K562 (cell line): ENCODE results near the gene NAGS. TPM values are rescaled to one million over a fixed set of nuclear protein-coding genes. Genes with fewer than 3 reads are reported as not detected.

Experiments
- ATAC-seq: fragments of 200-7000 bp; cut with Tn5 transposase; 3 replicates; pipeline ENCODE4 v1.9.1; 2020; ENCODE audit warnings: moderate library complexity
- BruUV-seq: library from RNA; stranded (reverse); fragments of 400-500 nt; replicated peaks from 2 replicates; lab custom pipeline; 2021; lab: Mats Ljungman, UMichigan
- CTCF ChIA-PET: fragments of 300-600 bp; formaldehyde crosslinking; extraction: SDS; loops from one replicate; lab custom pipeline; 2021; ENCODE audit warnings: low intra/inter-chr PET ratio; lab: Yijun Ruan, JAX
- POLR2A ChIA-PET: fragments of 300-600, 350-650 bp; sonication (Branson Sonifier 250); formaldehyde crosslinking; extraction: SDS; loops from one replicate; lab custom pipeline; 2021; ENCODE audit warnings: antibody characterized with exemption, inconsistent platforms; lab: Yijun Ruan, JAX
- DNase-seq, 4 experiments: peaks; one replicate each; pipeline versions ENCODE4 v3.0.0 to v3.0.0-alpha.2; 2011 to 2018; ENCODE audit warnings: low spot score in 3 of 4, mixed read lengths in 3 of 4; ENCODE audit errors: extremely low read depth in 1 of 4
- FAIRE-seq: peaks from 2 replicates; lab custom pipeline; 2011; peaks lifted over from hg19 to GRCh38; lab: Jason Lieb, UNC
- H2AFZ ChIP-seq: 2 replicates; pipeline ENCODE4 v1.6.0; 2011; ENCODE audit warnings: low read depth, low read length, control low read depth, inconsistent platforms
- H3K27ac ChIP-seq: fragments of 200-600 bp; 3 replicates; pipeline ENCODE4 v1.8.0; 2011; ENCODE audit warnings: low read depth, mild to moderate bottlenecking, control low read depth, inconsistent platforms, low read length, moderate library complexity, mixed read lengths; ENCODE audit errors: extremely low read depth
- H3K27me3 ChIP-seq, 2 experiments: fragments of 300-600 bp in 1 of 2; 2 replicates in 1 of 2; 3 replicates in 1 of 2; pipeline versions ENCODE4 v1.6.0 to v1.8.0; 2011; ENCODE audit warnings: inconsistent platforms in 2 of 2, low read length in 2 of 2, mild to moderate bottlenecking in 1 of 2, mixed read lengths in 1 of 2, moderate library complexity in 1 of 2; ENCODE audit not compliant: control insufficient read depth in 2 of 2, insufficient read depth in 2 of 2
- H3K36me3 ChIP-seq: fragments of 300-600 bp; 3 replicates; pipeline ENCODE4 v1.8.0; 2011; ENCODE audit warnings: mild to moderate bottlenecking, low read length, inconsistent platforms; ENCODE audit not compliant: control insufficient read depth, insufficient read depth
- H3K4me1 ChIP-seq, 2 experiments: fragments of 200-600 bp in 1 of 2; replicated peaks in 1 of 2; 2 replicates in 1 of 2; 3 replicates in 1 of 2; pipeline versions ENCODE4 v1.5.1 to v1.8.0; 2011; ENCODE audit warnings: inconsistent platforms in 2 of 2, low read length in 2 of 2, mild to moderate bottlenecking in 1 of 2, mixed read lengths in 1 of 2, moderate library complexity in 1 of 2; ENCODE audit not compliant: control insufficient read depth in 2 of 2, insufficient read depth in 2 of 2
- H3K4me2 ChIP-seq: 2 replicates; pipeline ENCODE4 v1.6.1; 2011; ENCODE audit warnings: low read length, control low read depth, inconsistent platforms, mixed read lengths; ENCODE audit not compliant: insufficient read depth
- H3K4me3 ChIP-seq: fragments of 200-600 bp; sonication (generic), shearing (Covaris generic); 2 replicates; pipeline ENCODE4 v1.5.1; 2016; ENCODE audit warnings: control low read depth, inconsistent platforms
- H3K79me2 ChIP-seq: fragments of 200-600 bp; 3 replicates; pipeline ENCODE4 v1.8.0; 2011; ENCODE audit warnings: low read length, inconsistent platforms; ENCODE audit not compliant: control insufficient read depth, insufficient read depth
- H3K9ac ChIP-seq, 2 experiments: 2 replicates each; pipeline versions ENCODE4 v1.6.0 to v1.6.1; 2011; ENCODE audit warnings: low read depth in 2 of 2, low read length in 2 of 2, control low read depth in 1 of 2, inconsistent platforms in 1 of 2, mild to moderate bottlenecking in 1 of 2, mixed read lengths in 1 of 2; ENCODE audit not compliant: insufficient read depth in 1 of 2
- H3K9me1 ChIP-seq: one replicate; pipeline ENCODE4 v1.6.0; 2011; ENCODE audit warnings: inconsistent platforms, mild to moderate bottlenecking, low read length, moderate library complexity; ENCODE audit not compliant: control insufficient read depth, insufficient read depth
- H3K9me3 ChIP-seq: replicated peaks from 2 replicates; pipeline ENCODE4 v1.5.1; 2011; ENCODE audit warnings: low read depth, low read length, inconsistent platforms; ENCODE audit not compliant: control insufficient read depth, insufficient read depth
- H4K20me1 ChIP-seq: replicated peaks from 2 replicates; pipeline ENCODE4 v1.6.1; 2011; ENCODE audit warnings: low read length, inconsistent platforms, mixed read lengths; ENCODE audit not compliant: control insufficient read depth, insufficient read depth
- CHD4 ChIP-seq: fragments of 200-600 bp; sonication (generic); IDR thresholded peaks from 3 replicates; pipeline ENCODE4 v1.6.1; 2012; ENCODE audit warnings: low read depth, mild to moderate bottlenecking, mixed read lengths, low read length, inconsistent platforms; ENCODE audit not compliant: insufficient read depth, insufficient replicate concordance, poor library complexity, severe bottlenecking
- DLX4 ChIP-seq: fragments of 250-450 bp; sonication (Bioruptor Pico); IDR thresholded peaks from 2 replicates; pipeline ENCODE4 v1.6.1; 2021; ENCODE audit warnings: mild to moderate bottlenecking
- HSF4 ChIP-seq: fragments of 250-450 bp; sonication (Bioruptor Pico); IDR thresholded peaks from 2 replicates; pipeline ENCODE4 v2.1.2; 2022; ENCODE audit warnings: mild to moderate bottlenecking, moderate library complexity, borderline replicate concordance
- MBD2 ChIP-seq: sonication (generic); IDR thresholded peaks from 2 replicates; pipeline ENCODE4 v1.6.1; 2016; ENCODE audit warnings: low read depth, borderline replicate concordance
- NFATC3 ChIP-seq: fragments of 450-650 bp; IDR thresholded peaks from 2 replicates; pipeline ENCODE4 v1.6.1; 2017; ENCODE audit warnings: mild to moderate bottlenecking
- PRPF4 ChIP-seq: fragments of 200-400 bp; formaldehyde crosslinking; IDR thresholded peaks from one replicate; pipeline ENCODE4 v1.6.1; 2017; ENCODE audit warnings: low read length, low read depth, mild to moderate bottlenecking; ENCODE audit not compliant: insufficient read depth, poor library complexity, severe bottlenecking
- REST ChIP-seq, 2 experiments: fragments of 450-650 bp; formaldehyde crosslinking in 1 of 2; IDR thresholded peaks; 2 replicates each; pipeline versions ENCODE4 v1.4.0 to v1.6.1; 2014 to 2020; ENCODE audit warnings: mild to moderate bottlenecking in 2 of 2, borderline replicate concordance in 1 of 2, low read depth in 1 of 2
- SRSF3 ChIP-seq: fragments of 200-400 bp; formaldehyde crosslinking; IDR thresholded peaks from 2 replicates; pipeline ENCODE4 v1.6.1; 2016; ENCODE audit warnings: mild to moderate bottlenecking, low read length, moderate library complexity; ENCODE audit not compliant: insufficient read depth
- TCF7 ChIP-seq: sonication (generic); IDR thresholded peaks from 2 replicates; pipeline ENCODE4 v1.6.1; 2016; ENCODE audit warnings: antibody characterized with exemption, borderline replicate concordance
- TOE1 ChIP-seq, 2 experiments: fragments of 450-650 bp in 1 of 2; sonication (generic) in 1 of 2; formaldehyde crosslinking in 1 of 2; IDR thresholded peaks; 2 replicates each; pipeline versions ENCODE4 v1.7.1 to v1.8.0; 2016 to 2022; ENCODE audit warnings: borderline replicate concordance in 2 of 2, mild to moderate bottlenecking in 2 of 2, antibody characterized with exemption in 1 of 2, inconsistent platforms in 1 of 2, low read depth in 1 of 2, missing genetic modification reagents in 1 of 2, moderate library complexity in 1 of 2
- ZNF830 ChIP-seq: fragments of 250-450 bp; sonication (Bioruptor Pico); IDR thresholded peaks from 2 replicates; pipeline ENCODE4 v1.5.0; 2021; ENCODE audit warnings: mild to moderate bottlenecking
- ZSCAN32 ChIP-seq: fragments of 450-650 bp; formaldehyde crosslinking; IDR thresholded peaks from 2 replicates; pipeline ENCODE4 v1.4.0; 2020; ENCODE audit warnings: mild to moderate bottlenecking, moderate library complexity
- WGBS: fragments of 100-300 bp; shearing (Covaris generic); methylation state at CpG from one replicate; pipeline ENCODE4 v1.1.6; 2016; ENCODE audit warnings: low coverage, mixed read lengths; ENCODE audit not compliant: insufficient coverage; ENCODE audit errors: missing lambda C conversion rate; 5-methylcytosine and 5-hydroxymethylcytosine counted together
- in situ Hi-C: fragments of 300-500 bp; cut with MboI; formaldehyde crosslinking; loops from 4 replicates; pipeline ENCODE4 v1.15.0; 2018; ENCODE audit warnings: inconsistent platforms, mixed read lengths
- intact Hi-C: fragments of 100-400 bp; cut with micrococcal nuclease; formaldehyde crosslinking; loops from 2 replicates; pipeline ENCODE4 v1.14.2; 2022
- polyA plus RNA-seq, 8 experiments: library from polyadenylated mRNA; depleted of rRNA in 4 of 8; stranded (reverse) in 5 of 8; unstranded in 3 of 8; fragments of >200 nt; fragmentation: Nextera tagmentation in 2 of 8; fragmentation: Illumina TruSeq in 1 of 8; extraction: Ambion mirVana in 2 of 8; extraction: Trizol in 1 of 8; gene quantifications; 2 replicates each; pipeline versions ENCODE4 v1.2.1 to v1.2.3, GENCODE V29; 2011 to 2014; ENCODE audit warnings: inconsistent platforms in 1 of 8, missing spikeins in 1 of 8
- total RNA-seq, 7 experiments: library from RNA; depleted of rRNA in 6 of 7; stranded (reverse); fragments of >200 nt in 6 of 7; fragmentation: Illumina TruSeq in 2 of 7; extraction: Trizol in 2 of 7; gene quantifications; 2 replicates each; pipeline versions ENCODE4 v1.2.1 to v1.2.3, GENCODE V29; 2011 to 2021; ENCODE audit warnings: low replicate concordance in 1 of 7

Gene NAGS
- total and polyA plus RNA-seq, 9 of the 15 experiments (the other 6 are each of a cell fraction or from before 2014, with no cell fraction given): not detected

DNA sequence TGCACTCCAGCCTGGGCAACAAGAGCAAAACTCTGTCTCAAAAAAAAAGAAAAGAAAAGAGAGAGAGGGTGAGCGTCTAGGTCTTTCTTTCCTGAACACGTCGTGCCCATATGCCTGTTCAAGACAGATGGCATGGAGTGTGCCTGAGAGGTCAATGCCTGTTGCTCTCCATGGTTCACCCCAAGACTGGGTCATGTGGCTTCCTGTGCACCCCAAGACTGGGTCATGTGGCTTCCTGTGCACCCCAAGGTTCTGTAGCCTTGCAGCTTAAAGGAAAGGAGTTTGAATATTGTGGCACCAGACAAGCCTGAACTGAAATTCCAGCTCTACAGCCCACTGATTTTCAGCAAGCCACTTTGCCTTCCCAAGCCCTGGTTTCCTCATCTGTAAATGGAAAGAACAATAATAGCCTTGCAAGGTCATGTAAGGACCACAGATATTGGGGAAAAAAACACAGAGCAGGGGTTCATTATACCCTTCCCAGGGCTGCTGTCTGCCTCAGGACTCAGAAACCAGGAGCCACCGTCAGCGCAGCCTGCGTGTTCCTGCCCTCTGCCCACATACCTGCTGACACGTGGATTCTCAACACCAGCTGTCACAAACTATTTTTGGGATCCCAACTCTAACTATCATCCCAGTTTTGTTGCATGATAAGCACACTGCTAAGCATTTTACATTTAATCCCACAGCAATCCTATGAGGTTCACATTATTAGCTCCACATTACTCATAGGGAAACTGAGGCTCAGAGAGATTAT is 18.0 kb upstream of the NAGS start:
- ATAC-seq (no peak), DNase-seq (no peak), FAIRE-seq (no peak)
- H3K4me2 ChIP-seq: no peak overlapping the region
- intact Hi-C loops (no loop called here), in situ Hi-C loops (no loop called here)
- ChIA-PET POLR2A (interaction anchor here (0.6 to 1.5 kb wide), 5 partner anchors 14 to 70 kb away, joined by 3 to 5 read pairs (median 3); partner anchors contain the start of gene PYY), CTCF (no interaction called here)
- no TSS peak for BruUV-seq
- no peak overlapping the region for H3K4me3 ChIP-seq
- peaks cover 21 to 33% of the 10 kb centered on the region in 2 experiments for H3K27me3 ChIP-seq
- peaks cover 10% of the 10 kb centered on the region; the same call in 1 of the 2 replicates for H4K20me1 ChIP-seq
- no peaks in the 10 kb centered on the region for H3K9me3 ChIP-seq
- H3K9me1 ChIP-seq: no peaks in the 10 kb centered on the region
- H3K9ac ChIP-seq: no peak overlapping the region
- H3K36me3 ChIP-seq: no peaks in the 10 kb centered on the region
- H3K27ac ChIP-seq: no peak overlapping the region
- whole genome bisulfite sequencing: 38% methylated on average over 7 of the region's 7 CpGs
- peaks cover 5 to 12% of the 10 kb centered on the region in 2 experiments for H3K4me1 ChIP-seq
- no peak overlapping the region for H2AFZ ChIP-seq
- H3K79me2 ChIP-seq: no peaks in the 10 kb centered on the region
- TF ChIP-seq ZNF830 (CRISPR knock-in tag): no peak
- TF ChIP-seq TOE1 (IDR thresholded peaks at IDR 0.05; ENCODE audit: borderline replicate concordance): no peak
- no peak for TF ChIP-seq TOE1 (CRISPR knock-in tag; IDR thresholded peaks at IDR 0.05; ENCODE audit: borderline replicate concordance, low read depth)
- no peak for TF ChIP-seq HSF4 (CRISPR knock-in tag)
- no peak for TF ChIP-seq ZSCAN32 (CRISPR knock-in tag)
- no peak for TF ChIP-seq REST (IDR thresholded peaks at IDR 0.05; ENCODE audit: borderline replicate concordance)
- TF ChIP-seq REST (CRISPR knock-in tag; IDR thresholded peaks at IDR 0.05; ENCODE audit: low read depth): no peak
- no peak for TF ChIP-seq PRPF4
- TF ChIP-seq NFATC3: no peak
- TF ChIP-seq CHD4: no peak
- no peak for TF ChIP-seq TCF7
- TF ChIP-seq SRSF3: no peak
- TF ChIP-seq DLX4: no peak
- TF ChIP-seq MBD2: no peak
